Stimulated activated naive B cell treated with anti-CD40 and anti-IgM and Interleukin-4, amounts not matched to agents 10 μg/mL and 1 μg/mL and 100 μg/mL, for 72 hours (primary cell): Measurements from ENCODE around the gene CFAP100.

ENCODE experiments used
- ATAC-seq, 2 donors: fragments of 150-1000 bp; cut with Tn5 transposase; replicated peaks; 2 replicates each; pipeline ENCODE4 v1.10.0; 2021; ENCODE audit warnings: moderate library complexity in 1 of 2
- DNase-seq: peaks from one replicate; pipeline ENCODE4 v3.0.0; 2021
- H3K27ac Mint-ChIP-seq: one replicate; pipeline ENCODE4 v1.8.0; 2022; ENCODE audit warnings: mild to moderate bottlenecking, mixed read lengths
- H3K27me3 Mint-ChIP-seq, 2 donors: one replicate each; pipeline ENCODE4 v1.8.0; 2022; ENCODE audit warnings: mixed read lengths in 2 of 2
- H3K36me3 Mint-ChIP-seq, 2 donors: one replicate each; pipeline ENCODE4 v1.8.0; 2022; ENCODE audit warnings: mixed read lengths in 2 of 2, mild to moderate bottlenecking in 1 of 2
- H3K4me1 Mint-ChIP-seq, 2 donors: one replicate each; pipeline ENCODE4 v1.8.0; 2022; ENCODE audit warnings: mixed read lengths in 2 of 2, mild to moderate bottlenecking in 1 of 2
- H3K4me3 Mint-ChIP-seq, 2 donors: one replicate each; pipeline ENCODE4 v1.8.0; 2022; ENCODE audit warnings: mild to moderate bottlenecking in 2 of 2, mixed read lengths in 2 of 2, moderate library complexity in 1 of 2
- H3K9me3 Mint-ChIP-seq, 2 donors: one replicate each; pipeline ENCODE4 v1.8.0; 2022; ENCODE audit warnings: mixed read lengths in 2 of 2, mild to moderate bottlenecking in 1 of 2

The CFAP100 gene

DNA sequence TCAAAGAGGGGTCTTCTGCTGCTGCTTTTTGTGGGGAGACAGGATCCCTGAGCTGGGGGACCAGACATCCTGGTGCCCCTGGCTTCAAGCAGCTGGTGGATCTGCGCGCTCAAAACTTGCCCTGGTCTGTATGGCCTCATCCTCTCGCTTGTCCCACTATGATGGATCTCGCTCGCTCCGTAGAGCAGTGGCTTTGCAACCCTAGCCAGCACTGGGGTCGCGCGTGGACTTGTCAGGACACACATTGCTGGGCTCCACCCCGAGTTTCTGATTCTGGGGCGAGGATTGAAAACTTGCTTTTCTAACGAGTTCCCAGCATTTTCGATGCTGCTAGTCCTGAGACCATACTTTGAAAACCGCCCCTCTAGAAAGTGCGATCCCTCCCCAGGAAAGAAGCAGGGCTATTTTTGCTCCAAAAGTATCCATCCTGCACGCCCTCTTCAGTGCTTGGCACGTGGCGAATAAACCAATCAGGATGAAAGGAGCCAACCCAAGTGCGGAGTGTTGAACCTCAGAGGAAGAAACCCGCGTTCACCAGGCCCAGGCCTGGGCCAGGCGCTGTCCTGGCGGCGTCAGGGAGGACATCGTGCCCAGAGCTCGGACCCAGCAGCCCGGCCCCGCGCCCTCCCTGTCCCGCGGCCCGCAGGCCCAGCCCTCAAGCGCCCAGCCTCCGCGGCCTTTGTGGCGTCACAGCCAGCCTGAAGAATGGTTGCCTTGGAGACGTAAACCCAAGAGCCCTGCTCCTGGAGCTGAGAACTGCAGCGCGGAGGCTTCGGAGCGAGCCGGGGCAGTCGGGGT, at the start of gene CFAP100:
Gene CFAP100, plus strand, starts transcription at position 731 of the 798 bp plus-strand sequence. CDS start 1,092 bp downstream, outside the sequence.
- Mint-ChIP-seq H3K36me3 (peaks cover 2 to 9% of the 10 kb centered on the region in 2 donors), H3K4me3 (no peak within 1 kb of the TSS), H3K4me1 (peaks cover 14 to 15% of the 10 kb centered on the region in 2 donors), H3K27ac (no peak within 1 kb of the TSS), H3K9me3 (peaks cover 5 to 11% of the 10 kb centered on the region in 2 donors), H3K27me3 (peaks cover 56 to 74% of the 10 kb centered on the region in 2 donors)
- DNase-seq (no peak), ATAC-seq (no peak)

DNA sequence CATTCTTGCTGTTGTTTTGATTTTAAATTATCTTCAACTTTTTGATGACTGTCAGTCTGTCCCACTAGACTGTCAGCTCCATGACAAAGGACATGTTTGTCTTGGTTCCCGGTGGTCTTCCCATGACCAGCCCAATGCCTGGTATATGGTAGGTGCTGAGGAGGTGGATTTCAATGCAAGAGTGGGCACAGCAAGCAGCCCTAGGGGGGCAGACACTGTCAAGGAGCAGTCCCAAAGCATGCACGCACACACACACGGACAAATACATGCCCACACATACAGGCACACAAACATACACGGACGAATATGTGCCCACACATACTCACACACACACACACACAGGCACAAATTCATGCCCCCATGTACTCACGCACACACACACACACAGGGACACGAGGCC, 49.5 kb upstream of the CFAP100 start:
- no peaks in the 10 kb centered on the region for H3K36me3 Mint-ChIP-seq
- no peak for ATAC-seq
- H3K4me1 Mint-ChIP-seq: no peaks in the 10 kb centered on the region
- no peak overlapping the region for H3K27ac Mint-ChIP-seq
- no peak for DNase-seq
- H3K4me3 Mint-ChIP-seq: no peak overlapping the region
- peaks cover 10 to 16% of the 10 kb centered on the region in 2 donors for H3K27me3 Mint-ChIP-seq
- no peaks in the 10 kb centered on the region for H3K9me3 Mint-ChIP-seq

DNA sequence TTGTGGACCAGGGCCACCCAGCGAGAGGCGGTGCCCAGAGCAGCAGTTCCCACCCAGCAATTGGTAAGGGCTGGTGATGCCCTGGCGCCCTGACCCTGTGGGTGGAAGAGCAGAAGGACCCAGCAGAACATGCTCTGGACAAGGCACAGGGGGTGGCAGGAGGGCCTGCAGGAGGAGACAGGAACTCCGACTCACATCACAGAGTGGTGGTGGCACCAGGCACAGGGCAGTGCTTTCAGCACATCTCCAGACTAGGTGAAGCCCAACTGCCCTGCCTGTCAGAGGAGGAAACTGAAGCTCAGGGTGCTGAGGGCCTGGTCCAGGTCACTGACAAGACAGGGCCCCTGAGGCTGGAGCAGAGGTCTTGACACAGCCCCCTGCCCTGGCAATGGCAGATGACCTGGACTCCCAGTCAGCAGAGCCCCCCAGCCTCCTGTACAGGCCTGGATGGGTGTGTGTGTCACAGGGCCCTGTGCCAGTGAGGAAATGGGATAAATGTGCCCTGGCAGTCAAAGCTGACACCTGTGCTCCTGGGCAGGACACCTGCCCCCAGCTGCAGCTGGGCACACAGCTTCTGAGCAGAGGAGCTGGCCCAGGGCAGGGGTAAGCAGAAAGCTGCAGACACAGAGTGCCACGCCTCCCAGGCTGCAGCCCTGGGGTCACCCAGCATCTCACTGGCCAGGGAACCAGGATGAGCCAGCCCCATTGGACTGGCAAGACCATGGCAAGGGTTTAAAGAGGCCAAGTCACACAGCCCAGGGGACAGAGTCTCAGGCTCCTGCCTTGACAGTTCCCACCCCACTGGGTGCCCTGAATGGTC, 48.9 kb upstream of the CFAP100 start:
- H3K4me3 Mint-ChIP-seq: no peak overlapping the region
- ATAC-seq: no peak

DNA sequence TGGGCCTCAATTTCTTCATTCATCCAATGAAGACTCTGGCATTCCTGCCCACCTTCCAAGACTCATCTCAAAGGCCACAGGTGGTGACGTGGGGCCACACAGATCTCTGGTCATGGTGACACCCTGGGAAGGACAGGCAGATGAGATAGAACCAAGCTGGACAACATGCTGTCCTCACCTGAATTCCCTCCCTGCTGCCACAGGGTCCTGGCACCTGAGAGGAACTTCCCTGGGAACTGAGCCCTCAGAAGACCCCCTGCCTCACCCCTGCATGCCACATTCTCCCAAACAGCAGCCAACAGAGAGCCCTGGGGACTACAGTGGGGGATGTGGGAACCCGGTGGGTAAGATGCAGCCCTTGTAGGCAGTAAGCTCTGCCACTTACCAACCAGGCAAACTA, 48.2 kb upstream of the CFAP100 start:
- ATAC-seq (no peak), DNase-seq (no peak)
- Mint-ChIP-seq H3K4me1 (no peaks in the 10 kb centered on the region), H3K36me3 (no peaks in the 10 kb centered on the region), H3K9me3 (no peaks in the 10 kb centered on the region), H3K27me3 (peaks cover 5 to 12% of the 10 kb centered on the region in 2 donors), H3K27ac (no peak overlapping the region), H3K4me3 (no peak overlapping the region)

More for the DNA sequence above, 48.9 kb upstream of the CFAP100 start:
- Mint-ChIP-seq H3K27me3 (peaks cover 10 to 16% of the 10 kb centered on the region in 2 donors), H3K27ac (no peak overlapping the region), H3K4me1 (no peaks in the 10 kb centered on the region), H3K9me3 (no peaks in the 10 kb centered on the region), H3K36me3 (no peaks in the 10 kb centered on the region)
- DNase-seq: no peak

DNA sequence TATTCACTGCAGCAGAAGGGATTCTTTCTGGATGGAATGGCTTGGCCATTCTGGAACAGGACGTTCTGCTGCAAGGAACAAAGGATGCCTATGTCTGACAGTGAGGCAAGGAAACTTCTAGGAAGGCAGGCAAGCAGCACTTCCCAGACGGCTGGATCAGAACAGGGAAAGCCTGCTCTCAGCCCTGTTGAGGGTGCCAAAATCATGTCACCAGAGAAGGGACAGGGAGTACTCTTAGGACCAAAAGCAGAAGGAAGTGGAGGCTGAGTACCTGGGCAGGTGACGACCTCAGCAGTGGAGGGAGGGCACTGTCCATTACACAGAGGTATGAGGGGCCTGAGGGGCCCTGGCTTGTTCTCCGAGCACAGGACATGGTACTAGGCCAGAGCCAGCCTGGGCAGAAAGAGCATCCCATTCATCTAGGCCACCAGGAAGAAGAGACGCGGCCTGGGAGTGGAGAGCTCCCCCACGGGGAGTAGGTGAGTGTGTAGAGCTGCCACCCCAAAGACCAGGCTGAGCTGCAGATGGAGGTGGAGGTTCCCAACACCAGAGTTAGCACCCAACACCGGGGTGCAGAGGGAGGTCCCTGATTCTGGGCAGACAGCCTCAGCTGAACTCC, 47.1 kb upstream of the CFAP100 start:
- DNase-seq: no peak
- H3K27ac Mint-ChIP-seq: no peak overlapping the region

DNA sequence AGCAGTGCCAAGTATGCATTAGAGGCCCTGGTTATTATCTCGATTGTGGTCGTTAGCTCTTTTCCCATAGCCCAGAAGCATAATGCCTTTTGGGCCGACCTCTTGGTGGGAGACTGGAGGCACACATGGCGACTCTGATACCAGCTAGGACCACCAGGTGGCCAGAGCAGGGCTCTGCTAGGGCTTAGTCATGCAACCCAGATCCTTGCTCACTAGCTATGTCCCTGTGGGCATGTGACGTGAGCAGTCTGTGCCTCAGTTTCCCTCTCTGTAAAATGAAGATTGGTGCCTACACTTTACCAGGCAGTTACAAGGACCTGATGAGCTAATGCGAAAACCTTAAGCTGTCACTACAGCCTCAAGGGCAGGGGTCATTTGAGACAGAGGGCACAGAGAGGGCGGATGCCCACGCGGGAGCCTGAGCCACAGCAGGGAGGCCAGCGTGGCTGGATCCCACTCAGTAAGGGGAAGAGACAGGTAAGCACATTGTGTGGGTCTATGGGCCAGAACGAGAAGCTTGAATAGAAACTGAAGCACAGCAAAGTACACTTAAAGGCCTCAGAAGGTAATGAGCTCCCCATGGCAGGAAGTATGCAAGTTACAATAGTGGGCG, 46.3 kb upstream of the CFAP100 start:
- no peaks in the 10 kb centered on the region for H3K4me1 Mint-ChIP-seq
- ATAC-seq (peak in 1 of 2 donors; percentile 39), DNase-seq (no peak)
- no peaks in the 10 kb centered on the region for H3K36me3 Mint-ChIP-seq
- H3K9me3 Mint-ChIP-seq: no peaks in the 10 kb centered on the region
- H3K27me3 Mint-ChIP-seq: peaks cover 5 to 8% of the 10 kb centered on the region in 2 donors
- H3K4me3 Mint-ChIP-seq: no peak overlapping the region
- H3K27ac Mint-ChIP-seq: no peak overlapping the region

More for the DNA sequence above, 47.1 kb upstream of the CFAP100 start:
- Mint-ChIP-seq H3K4me3 (no peak overlapping the region), H3K4me1 (no peaks in the 10 kb centered on the region), H3K36me3 (no peaks in the 10 kb centered on the region), H3K27me3 (peaks cover 5 to 8% of the 10 kb centered on the region in 2 donors), H3K9me3 (no peaks in the 10 kb centered on the region)
- no peak for ATAC-seq

DNA sequence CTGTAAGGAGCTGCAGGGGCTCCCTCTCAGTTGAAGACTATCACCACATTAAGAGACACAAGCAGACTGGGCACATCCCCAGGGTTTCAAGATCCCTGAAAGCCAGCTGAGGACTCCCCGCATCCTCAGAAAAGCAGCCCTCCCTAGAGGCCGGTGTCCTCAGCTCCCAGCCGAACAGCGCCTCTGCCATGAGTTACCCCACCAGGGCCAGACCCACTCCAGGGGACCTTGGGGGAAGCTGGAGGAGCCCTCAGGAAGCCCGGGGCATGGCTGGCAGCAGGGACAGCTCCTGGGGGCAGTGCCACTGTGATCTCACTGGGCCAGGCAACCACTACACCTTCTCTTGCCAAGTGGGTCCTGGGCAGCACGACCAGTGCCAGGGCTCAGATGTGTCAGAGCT, 45.6 kb upstream of the CFAP100 start:
- no peak for DNase-seq
- no peaks in the 10 kb centered on the region for H3K9me3 Mint-ChIP-seq
- peaks cover 8 to 10% of the 10 kb centered on the region in 2 donors for H3K27me3 Mint-ChIP-seq

DNA sequence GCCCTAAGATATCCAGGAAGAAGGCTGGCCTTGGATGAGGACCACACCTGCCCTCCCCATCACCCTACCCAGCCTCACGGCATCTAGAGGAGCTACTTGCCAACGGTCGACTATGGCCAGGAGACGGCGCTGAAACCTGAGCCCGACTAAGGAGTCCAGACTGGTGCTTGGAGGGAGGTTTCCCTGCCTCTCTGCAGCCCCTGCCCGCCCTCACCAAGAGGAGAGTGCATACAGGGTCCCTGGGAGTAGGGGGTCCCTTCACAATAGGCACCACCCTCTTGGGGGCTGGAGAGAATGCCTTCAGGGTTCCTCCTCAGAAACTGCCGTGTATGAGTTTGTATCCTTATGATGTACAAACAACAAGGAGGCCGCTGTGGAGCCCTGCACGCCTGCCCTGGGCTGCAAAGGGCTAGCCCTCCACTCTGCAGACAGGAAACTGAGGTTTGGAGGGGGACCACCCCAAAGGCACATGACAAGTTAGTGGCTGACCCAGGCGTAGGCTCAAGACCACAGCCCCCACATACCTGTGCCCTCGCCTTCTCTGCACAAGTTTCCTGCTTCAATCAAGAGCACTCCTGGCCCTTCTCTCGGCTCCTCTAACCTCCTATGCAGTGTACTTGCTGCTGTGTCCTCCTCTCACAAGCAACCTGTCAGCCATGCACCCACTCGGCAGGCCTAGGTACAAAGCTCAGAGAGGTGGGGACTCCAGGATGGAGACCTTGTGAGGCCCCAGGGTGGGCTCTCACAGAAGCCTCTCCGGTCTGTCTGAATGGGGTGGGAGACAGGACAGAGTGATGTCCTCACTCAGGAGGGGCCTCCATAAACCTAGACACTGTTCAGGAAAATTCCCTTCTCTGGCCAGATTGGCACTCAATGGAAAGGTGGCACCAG, 44.9 kb upstream of the CFAP100 start:
- DNase-seq (no peak), ATAC-seq (peak in 1 of 2 donors; percentile 12)
- Mint-ChIP-seq H3K9me3 (no peaks in the 10 kb centered on the region), H3K27ac (no peak overlapping the region), H3K27me3 (peaks cover 8 to 15% of the 10 kb centered on the region in 2 donors), H3K36me3 (no peaks in the 10 kb centered on the region), H3K4me1 (no peaks in the 10 kb centered on the region), H3K4me3 (no peak overlapping the region)

More for the DNA sequence above, 45.6 kb upstream of the CFAP100 start:
- Mint-ChIP-seq H3K27ac (no peak overlapping the region), H3K4me1 (no peaks in the 10 kb centered on the region), H3K4me3 (no peak overlapping the region), H3K36me3 (no peaks in the 10 kb centered on the region)
- no peak for ATAC-seq

DNA sequence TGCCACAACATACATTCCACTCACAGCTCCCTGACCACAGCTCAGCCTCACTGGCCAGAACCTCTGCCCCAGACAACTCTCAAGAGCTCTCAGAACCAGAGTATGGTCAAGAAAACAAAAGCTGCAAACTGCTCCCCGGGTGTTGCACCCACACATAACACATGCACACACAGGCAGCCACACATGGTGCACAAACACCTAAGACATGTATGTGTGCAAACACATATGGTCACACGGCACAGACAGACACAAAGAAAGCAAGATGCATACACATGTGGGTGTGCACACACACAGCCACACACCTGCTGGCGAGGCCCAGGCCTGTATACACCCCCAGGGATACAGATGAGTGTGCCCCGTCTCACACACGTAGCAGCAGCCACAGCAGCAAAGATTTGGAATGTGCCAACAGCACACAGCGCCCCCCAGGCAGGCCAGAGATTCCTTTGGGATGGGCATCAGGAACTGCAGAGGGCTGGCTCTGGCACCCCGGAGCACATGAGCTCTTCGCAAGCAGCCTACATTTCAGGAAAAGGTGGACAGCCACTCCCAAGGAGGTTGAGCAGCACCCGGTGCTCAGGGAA, 44.1 kb upstream of the CFAP100 start:
- Mint-ChIP-seq H3K36me3 (no peaks in the 10 kb centered on the region), H3K27me3 (peaks cover 6 to 21% of the 10 kb centered on the region in 2 donors), H3K27ac (no peak overlapping the region), H3K9me3 (no peaks in the 10 kb centered on the region), H3K4me3 (no peak overlapping the region), H3K4me1 (peaks cover 0 to 4% of the 10 kb centered on the region in 2 donors)
- DNase-seq (no peak), ATAC-seq (no peak)

DNA sequence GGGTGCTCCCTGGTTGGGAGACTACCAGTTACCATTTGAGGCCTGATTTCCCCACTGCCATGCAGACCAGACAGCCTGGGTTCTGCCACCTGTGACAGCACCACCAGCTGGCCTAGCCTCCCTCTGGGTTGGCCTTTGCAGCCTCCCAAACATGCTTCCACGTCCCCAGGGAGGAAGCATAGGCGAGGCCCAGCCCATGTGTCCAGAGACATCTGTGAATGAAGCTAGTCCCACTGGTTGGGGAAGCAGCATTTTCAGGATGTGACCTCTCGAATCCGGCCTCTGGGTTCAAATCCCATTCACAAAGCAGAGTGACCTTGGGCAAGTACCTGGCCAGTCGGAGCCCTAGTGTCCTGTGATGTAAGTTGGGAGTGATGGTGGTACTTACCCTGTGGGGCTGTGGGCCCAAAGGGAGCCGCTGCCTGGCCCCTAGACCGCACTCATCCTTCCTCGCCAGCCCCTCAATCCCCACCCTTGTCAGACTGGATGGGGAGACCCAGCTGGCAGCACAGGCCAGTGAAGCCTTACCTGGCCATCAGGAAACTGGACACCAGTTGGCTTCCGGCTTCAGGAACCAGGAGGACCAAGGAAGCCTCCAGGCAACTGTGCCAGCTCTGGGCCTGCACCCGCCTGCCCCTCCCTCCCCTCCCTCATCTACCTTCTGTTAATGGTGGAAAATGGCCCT, 43.5 kb upstream of the CFAP100 start:
- DNase-seq: no peak
- ATAC-seq: no peak
- no peaks in the 10 kb centered on the region for H3K36me3 Mint-ChIP-seq
- peaks cover 2 to 9% of the 10 kb centered on the region in 2 donors for H3K4me1 Mint-ChIP-seq
- peaks cover 9 to 27% of the 10 kb centered on the region in 2 donors for H3K27me3 Mint-ChIP-seq
- H3K4me3 Mint-ChIP-seq: no peak overlapping the region
- no peak overlapping the region for H3K27ac Mint-ChIP-seq
- H3K9me3 Mint-ChIP-seq: no peaks in the 10 kb centered on the region

DNA sequence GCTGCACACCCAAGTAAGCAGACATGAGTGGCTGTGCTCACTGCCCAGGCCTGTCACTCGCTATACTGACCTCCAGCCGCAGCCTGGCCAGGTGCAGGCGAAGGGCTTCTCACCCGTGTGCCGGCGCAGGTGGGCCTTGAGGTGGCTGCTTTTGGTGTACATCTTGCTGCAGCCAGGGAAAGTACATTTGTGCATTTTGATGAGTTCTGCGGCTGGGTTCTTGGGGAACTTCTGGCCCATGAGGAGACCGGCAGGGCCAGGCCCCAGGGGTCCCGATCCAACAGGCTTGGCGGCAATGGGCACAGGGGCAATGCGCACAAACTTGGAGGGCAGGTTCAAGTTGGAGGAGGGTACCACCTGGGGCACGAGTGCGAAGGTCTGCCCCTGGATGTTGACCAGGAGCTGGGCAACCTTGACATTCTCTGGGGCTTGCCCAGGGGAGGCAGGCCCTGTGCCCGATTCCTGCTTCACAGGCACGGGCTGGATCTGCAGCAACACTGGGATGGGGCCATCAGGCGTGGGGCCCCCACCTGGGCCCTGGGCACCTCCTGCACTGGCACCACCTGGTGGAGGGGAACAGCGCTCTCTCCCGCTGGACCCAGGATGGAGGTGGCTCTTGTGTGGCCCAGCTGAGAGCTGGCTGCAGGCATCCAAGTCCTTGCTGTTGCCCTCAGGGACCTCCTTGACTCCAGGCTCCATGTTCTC, 42.8 kb upstream of the CFAP100 start:
- no peak overlapping the region for H3K27ac Mint-ChIP-seq
- DNase-seq (no peak), ATAC-seq (no peak)

More for the DNA sequence above, 42.8 kb upstream of the CFAP100 start:
- Mint-ChIP-seq H3K27me3 (peaks cover 12 to 32% of the 10 kb centered on the region in 2 donors), H3K4me1 (peaks cover 5 to 13% of the 10 kb centered on the region in 2 donors), H3K36me3 (no peaks in the 10 kb centered on the region), H3K4me3 (no peak overlapping the region), H3K9me3 (no peaks in the 10 kb centered on the region)
